Measurements from ENCODE around the gene SORCS2. TPM values are rescaled to one million over a fixed set of nuclear protein-coding genes. Genes with fewer than 3 reads are reported as not detected.
A peak's percentile ranks its signal among the peaks of the same experiment; 100 is the strongest.

The SORCS2 gene
- total and polyA plus RNA-seq, 4 donors: 2.2 to 7.7 (median 2.5) TPM

DNA sequence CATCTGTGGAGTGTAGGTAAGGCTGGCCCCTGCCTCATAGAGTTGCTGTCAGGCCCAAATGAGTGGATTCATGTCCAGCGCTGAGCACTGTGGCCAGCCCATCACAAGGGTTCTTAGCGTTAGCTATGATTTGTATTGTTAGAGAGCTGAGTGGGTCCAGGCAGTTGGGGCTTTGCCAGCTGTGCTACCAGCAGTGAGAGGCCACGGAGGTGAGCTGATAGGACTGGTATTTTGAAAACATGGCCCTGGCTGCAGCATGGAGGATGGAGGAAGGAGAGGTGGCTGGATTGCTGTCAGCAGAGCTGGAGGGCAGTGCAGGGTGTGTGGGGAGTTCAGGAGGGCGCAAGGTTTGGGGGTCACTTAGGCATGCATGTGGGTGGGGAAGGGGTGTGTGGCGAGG is 172.6 kb downstream of the SORCS2 start:
- WGBS, 2 donors: 63 to 69% methylated on average over 5 of the region's 5 CpGs
- no peaks in the 10 kb centered on the region for H3K27me3 ChIP-seq (ENCODE audit: control insufficient read depth in 3 of 3, insufficient read depth in 3 of 3, low read length in 2 of 3)
- ATAC-seq (ENCODE audit: insufficient read depth, low FRiP score) (peak; percentile 14), DNase-seq (no peak)
- peaks cover 0 to 58% (median 15%) of the 10 kb centered on the region in 5 donors for H3K4me1 ChIP-seq (ENCODE audit: control insufficient read depth in 5 of 5, insufficient read depth in 5 of 5, low read length in 5 of 5)
- no peak overlapping the region for H3K9ac ChIP-seq (ENCODE audit: insufficient read depth in 1 of 2, low read length in 2 of 2)
- TF ChIP-seq, protein P1, sequence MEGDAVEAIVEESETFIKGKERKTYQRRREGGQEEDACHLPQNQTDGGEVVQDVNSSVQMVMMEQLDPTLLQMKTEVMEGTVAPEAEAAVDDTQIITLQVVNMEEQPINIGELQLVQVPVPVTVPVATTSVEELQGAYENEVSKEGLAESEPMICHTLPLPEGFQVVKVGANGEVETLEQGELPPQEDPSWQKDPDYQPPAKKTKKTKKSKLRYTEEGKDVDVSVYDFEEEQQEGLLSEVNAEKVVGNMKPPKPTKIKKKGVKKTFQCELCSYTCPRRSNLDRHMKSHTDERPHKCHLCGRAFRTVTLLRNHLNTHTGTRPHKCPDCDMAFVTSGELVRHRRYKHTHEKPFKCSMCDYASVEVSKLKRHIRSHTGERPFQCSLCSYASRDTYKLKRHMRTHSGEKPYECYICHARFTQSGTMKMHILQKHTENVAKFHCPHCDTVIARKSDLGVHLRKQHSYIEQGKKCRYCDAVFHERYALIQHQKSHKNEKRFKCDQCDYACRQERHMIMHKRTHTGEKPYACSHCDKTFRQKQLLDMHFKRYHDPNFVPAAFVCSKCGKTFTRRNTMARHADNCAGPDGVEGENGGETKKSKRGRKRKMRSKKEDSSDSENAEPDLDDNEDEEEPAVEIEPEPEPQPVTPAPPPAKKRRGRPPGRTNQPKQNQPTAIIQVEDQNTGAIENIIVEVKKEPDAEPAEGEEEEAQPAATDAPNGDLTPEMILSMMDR (IDR thresholded peaks at IDR 0.05; ENCODE audit: control extremely low read depth, extremely low read depth): no peak
- H3K27ac ChIP-seq (ENCODE audit: low read depth in 1 of 2, low read length in 1 of 2): no peak overlapping the region
- H3K4me3 ChIP-seq: no peak overlapping the region
- no peaks in the 10 kb centered on the region for H3K36me3 ChIP-seq (ENCODE audit: control insufficient read depth in 4 of 4, insufficient read depth in 4 of 4, low read length in 4 of 4)
- H3K9me3 ChIP-seq (ENCODE audit: control insufficient read depth in 4 of 4, insufficient read depth in 3 of 4, low read length in 3 of 4): no peaks in the 10 kb centered on the region

DNA sequence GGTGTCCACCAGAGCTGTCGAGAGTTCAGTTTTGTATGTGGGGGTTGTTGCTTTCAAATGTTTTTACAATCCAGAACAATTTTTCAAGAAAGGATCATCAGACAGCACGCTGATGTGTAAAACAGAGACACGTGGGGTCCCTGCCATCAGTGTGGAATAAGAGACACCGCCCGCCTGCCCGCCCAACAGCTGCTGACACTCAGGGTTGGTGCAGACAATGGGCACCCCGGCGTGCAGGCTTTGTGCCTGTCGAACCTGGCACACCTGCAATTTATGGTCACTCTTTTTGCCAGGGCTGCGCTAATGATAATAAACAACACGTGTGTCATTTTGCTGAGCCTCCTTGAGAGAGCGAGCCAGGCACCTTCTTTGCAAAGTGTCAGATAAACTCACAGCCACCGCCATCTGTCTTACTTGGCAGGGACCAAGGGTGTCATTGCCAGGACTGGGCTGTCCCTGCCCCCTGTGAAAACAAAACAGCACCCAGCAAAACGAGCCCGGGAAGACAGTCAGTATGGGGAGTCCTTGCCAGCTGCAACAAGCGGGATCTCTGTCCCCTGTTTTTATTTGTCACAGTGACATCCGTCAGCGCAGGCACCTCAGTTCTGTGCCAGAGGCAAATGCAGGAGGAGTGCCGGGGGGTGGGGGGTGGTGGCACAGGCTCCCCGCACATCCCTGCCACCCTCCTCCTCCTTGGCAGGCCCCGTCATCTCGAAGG is 173.3 kb downstream of the SORCS2 start:
- Histone ChIP-seq H3K9me3 (ENCODE audit: control insufficient read depth in 4 of 4, insufficient read depth in 3 of 4, low read length in 3 of 4) (no peaks in the 10 kb centered on the region), H3K9ac (ENCODE audit: insufficient read depth in 1 of 2, low read length in 2 of 2) (no peak overlapping the region), H3K4me1 (ENCODE audit: control insufficient read depth in 5 of 5, insufficient read depth in 5 of 5, low read length in 5 of 5) (peaks cover 0 to 52% (median 15%) of the 10 kb centered on the region in 5 donors), H3K4me3 (no peak overlapping the region), H3K36me3 (ENCODE audit: control insufficient read depth in 4 of 4, insufficient read depth in 4 of 4, low read length in 4 of 4) (no peaks in the 10 kb centered on the region), H3K27me3 (ENCODE audit: control insufficient read depth in 3 of 3, insufficient read depth in 3 of 3, low read length in 2 of 3) (no peaks in the 10 kb centered on the region), H3K27ac (ENCODE audit: low read depth in 1 of 2, low read length in 1 of 2) (no peak overlapping the region)
- TF ChIP-seq, protein P1 (IDR thresholded peaks at IDR 0.05; ENCODE audit: control extremely low read depth, extremely low read depth): no peak
- ATAC-seq (ENCODE audit: insufficient read depth, low FRiP score): no peak
- peak in 2 of 3 donors; percentile 24 to 36 for DNase-seq
- 35 to 52% methylated on average over 22 of the region's 22 CpGs for WGBS, 2 donors

DNA sequence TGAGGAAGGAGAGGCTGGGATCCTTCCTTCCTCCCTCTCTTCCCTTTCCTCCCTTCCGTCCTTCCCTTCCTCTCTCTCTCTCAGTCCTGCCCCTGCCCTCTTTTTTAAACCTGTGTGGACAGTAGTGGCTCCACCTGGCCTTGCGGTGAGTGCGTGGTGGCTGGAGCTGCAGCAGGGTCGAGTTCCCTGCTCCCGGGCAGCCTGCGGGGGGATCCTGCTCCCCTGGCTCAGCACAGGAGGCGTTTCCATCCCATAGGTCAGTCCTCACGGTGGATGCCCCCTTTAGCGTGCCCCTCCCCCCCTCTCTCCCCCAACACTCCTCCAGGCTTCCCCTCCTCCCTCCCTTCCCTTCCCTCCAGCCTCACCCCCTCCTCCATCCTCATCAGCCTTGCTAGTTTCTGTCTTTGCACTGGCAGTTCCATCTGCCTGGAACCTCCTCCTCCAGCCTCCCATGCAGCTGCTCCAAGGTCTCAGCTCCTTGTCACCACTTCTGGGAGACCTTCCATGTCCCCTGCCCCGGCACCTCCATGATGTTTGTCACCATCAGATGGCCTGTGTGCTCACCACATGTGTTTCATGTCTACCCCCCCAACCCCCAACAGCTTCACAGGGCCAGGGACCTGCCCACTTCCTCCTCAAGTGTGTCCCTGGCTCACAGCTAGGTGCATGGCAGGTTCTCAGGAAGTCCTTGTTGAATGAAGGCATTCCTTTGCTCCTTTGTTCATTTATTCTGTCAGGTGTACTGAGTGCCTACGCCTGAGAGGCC is 174.0 kb downstream of the SORCS2 start:
- H3K9ac ChIP-seq (ENCODE audit: insufficient read depth in 1 of 2, low read length in 2 of 2): no peak overlapping the region
- TF ChIP-seq, protein P1 (IDR thresholded peaks at IDR 0.05; ENCODE audit: control extremely low read depth, extremely low read depth): no peak
- ATAC-seq (ENCODE audit: insufficient read depth, low FRiP score) (no peak), DNase-seq (peak; percentile 57 to 79 (median 67))
- peaks cover 0 to 44% (median 10%) of the 10 kb centered on the region in 5 donors for H3K4me1 ChIP-seq (ENCODE audit: control insufficient read depth in 5 of 5, insufficient read depth in 5 of 5, low read length in 5 of 5)
- H3K36me3 ChIP-seq (ENCODE audit: control insufficient read depth in 4 of 4, insufficient read depth in 4 of 4, low read length in 4 of 4): no peaks in the 10 kb centered on the region
- WGBS, 2 donors: 22 to 25% methylated on average over 11 of the region's 11 CpGs
- H3K4me3 ChIP-seq: no peak overlapping the region
- no peaks in the 10 kb centered on the region for H3K27me3 ChIP-seq (ENCODE audit: control insufficient read depth in 3 of 3, insufficient read depth in 3 of 3, low read length in 2 of 3)
- no peak overlapping the region for H3K27ac ChIP-seq (ENCODE audit: low read depth in 1 of 2, low read length in 1 of 2)
- H3K9me3 ChIP-seq (ENCODE audit: control insufficient read depth in 4 of 4, insufficient read depth in 3 of 4, low read length in 3 of 4): no peaks in the 10 kb centered on the region
